Upper lobe of right lung (tissue), 1 donor: ENCODE measurements around the gene CDH23. TPM values are rescaled to one million over a fixed set of nuclear protein-coding genes. Genes with fewer than 3 reads are reported as not detected.

Experiments
- ATAC-seq: fragments of 200-7000 bp; cut with Tn5 transposase; one replicate; pipeline ENCODE4 v1.9.1; 2020; ENCODE audit warnings: mild to moderate bottlenecking, moderate library complexity
- DNase-seq: peaks from one replicate; pipeline ENCODE4 v3.0.0-alpha.2; 2020
- H3K27ac ChIP-seq: fragments of 200-600 bp; one replicate; pipeline ENCODE4 v1.8.0; 2022
- H3K27me3 ChIP-seq: fragments of 200-600 bp; one replicate; pipeline ENCODE4 v1.8.0; 2022; ENCODE audit warnings: mild to moderate bottlenecking
- H3K36me3 ChIP-seq: fragments of 200-600 bp; one replicate; pipeline ENCODE4 v1.8.0; 2022
- H3K4me1 ChIP-seq: fragments of 200-600 bp; one replicate; pipeline ENCODE4 v1.8.0; 2022
- H3K4me3 ChIP-seq: fragments of 200-600 bp; one replicate; pipeline ENCODE4 v1.8.0; 2022; ENCODE audit warnings: mild to moderate bottlenecking
- H3K9me3 ChIP-seq: fragments of 200-600 bp; one replicate; pipeline ENCODE4 v1.8.0; 2022
- intact Hi-C: fragments of 100-400 bp; cut with DNase I; formaldehyde crosslinking; loops from one replicate; pipeline ENCODE4 v1.11.0; 2022
- total RNA-seq: library from RNA; stranded (reverse); fragmentation: NEBNext Ultra II Directional; extraction: Animal tissue kit (Norgen Biotek cat#: 25700); gene quantifications from one replicate; pipeline ENCODE4 v1.2.1, GENCODE V29; 2021
- TF ChIP-seq, protein P1 (sequence below): fragments of 200-600 bp; IDR thresholded peaks from one replicate; pipeline ENCODE4 v1.8.0; 2022; ENCODE audit warnings: antibody characterized with exemption
- donor health status: DM: no; HTN: yes; CAD: no; lungs with severe emphysema.

CDH23 gene
- total RNA-seq, 1 donor from 2014 or later, result 10.9 TPM

DNA sequence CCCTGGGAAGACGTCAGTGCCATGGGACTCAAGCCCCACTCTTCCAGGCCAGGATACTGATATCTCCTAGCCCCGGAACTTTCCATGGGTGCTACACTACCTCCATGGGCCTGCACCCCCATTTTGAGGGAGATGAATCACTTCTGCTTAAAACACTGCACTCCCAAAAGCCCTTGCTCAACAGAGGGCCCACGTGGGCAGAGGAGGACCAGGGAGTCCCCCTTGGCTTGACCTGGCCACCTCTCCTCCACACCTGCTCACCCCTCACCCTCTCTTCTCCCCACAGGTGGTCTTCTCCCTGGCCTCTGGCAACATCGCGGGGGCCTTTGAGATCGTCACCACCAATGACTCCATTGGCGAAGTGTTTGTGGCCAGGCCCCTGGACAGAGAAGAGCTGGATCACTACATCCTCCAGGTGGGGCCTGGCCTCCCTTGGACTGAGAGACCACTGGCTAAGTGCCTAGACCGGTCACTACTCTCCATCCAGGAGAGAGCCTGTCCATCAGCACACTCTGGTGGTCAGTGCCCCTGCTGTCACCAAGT lies 342.7 kb downstream of the CDH23 start:
- TF ChIP-seq, protein P1, sequence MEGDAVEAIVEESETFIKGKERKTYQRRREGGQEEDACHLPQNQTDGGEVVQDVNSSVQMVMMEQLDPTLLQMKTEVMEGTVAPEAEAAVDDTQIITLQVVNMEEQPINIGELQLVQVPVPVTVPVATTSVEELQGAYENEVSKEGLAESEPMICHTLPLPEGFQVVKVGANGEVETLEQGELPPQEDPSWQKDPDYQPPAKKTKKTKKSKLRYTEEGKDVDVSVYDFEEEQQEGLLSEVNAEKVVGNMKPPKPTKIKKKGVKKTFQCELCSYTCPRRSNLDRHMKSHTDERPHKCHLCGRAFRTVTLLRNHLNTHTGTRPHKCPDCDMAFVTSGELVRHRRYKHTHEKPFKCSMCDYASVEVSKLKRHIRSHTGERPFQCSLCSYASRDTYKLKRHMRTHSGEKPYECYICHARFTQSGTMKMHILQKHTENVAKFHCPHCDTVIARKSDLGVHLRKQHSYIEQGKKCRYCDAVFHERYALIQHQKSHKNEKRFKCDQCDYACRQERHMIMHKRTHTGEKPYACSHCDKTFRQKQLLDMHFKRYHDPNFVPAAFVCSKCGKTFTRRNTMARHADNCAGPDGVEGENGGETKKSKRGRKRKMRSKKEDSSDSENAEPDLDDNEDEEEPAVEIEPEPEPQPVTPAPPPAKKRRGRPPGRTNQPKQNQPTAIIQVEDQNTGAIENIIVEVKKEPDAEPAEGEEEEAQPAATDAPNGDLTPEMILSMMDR, result no peak
- intact Hi-C loops, result no loop called here
- DNase-seq (no peak), ATAC-seq (no peak)
- Histone ChIP-seq H3K27me3 (no peaks in the 10 kb centered on the region), H3K36me3 (no peaks in the 10 kb centered on the region), H3K4me3 (no peak overlapping the region), H3K27ac (no peak overlapping the region), H3K4me1 (peaks cover 43% of the 10 kb centered on the region), H3K9me3 (no peaks in the 10 kb centered on the region)

DNA sequence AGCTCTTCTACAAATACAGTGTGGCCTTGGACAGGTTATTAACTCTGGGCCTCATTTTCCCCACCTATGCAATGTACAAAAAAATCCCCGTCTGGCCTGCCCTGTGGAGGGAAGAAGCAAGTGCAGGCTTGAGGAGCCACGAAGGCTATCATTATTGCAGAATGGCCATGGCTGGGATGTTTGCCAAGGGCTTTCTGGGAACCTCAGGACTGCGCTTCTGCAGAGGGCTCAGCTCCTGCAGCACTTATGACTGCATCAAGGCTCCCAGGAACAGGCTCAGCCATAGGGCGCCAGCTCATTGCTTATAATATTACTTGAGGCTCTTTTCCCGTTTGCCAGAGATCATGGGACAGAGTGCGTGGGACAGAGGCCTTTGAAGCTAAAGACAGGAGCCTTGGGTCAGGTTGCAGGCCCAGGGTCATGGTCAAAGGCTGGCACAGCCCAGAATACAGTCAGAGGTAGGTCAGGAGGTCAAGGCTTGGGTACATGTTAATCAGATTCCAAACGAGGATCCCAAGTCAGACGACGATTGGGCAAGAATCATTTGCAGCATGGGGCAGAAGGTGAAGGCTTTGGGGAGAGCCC lies 343.4 kb downstream of the CDH23 start:
- no peaks in the 10 kb centered on the region for H3K36me3 ChIP-seq
- TF ChIP-seq, protein P1, result no peak
- intact Hi-C loops, result no loop called here
- no peak overlapping the region for H3K4me3 ChIP-seq
- H3K4me1 ChIP-seq, result peaks cover 38% of the 10 kb centered on the region
- DNase-seq (no peak), ATAC-seq (peak; percentile 8)
- H3K27ac ChIP-seq, result no peak overlapping the region
- H3K27me3 ChIP-seq, result no peaks in the 10 kb centered on the region
- H3K9me3 ChIP-seq, result no peaks in the 10 kb centered on the region

DNA sequence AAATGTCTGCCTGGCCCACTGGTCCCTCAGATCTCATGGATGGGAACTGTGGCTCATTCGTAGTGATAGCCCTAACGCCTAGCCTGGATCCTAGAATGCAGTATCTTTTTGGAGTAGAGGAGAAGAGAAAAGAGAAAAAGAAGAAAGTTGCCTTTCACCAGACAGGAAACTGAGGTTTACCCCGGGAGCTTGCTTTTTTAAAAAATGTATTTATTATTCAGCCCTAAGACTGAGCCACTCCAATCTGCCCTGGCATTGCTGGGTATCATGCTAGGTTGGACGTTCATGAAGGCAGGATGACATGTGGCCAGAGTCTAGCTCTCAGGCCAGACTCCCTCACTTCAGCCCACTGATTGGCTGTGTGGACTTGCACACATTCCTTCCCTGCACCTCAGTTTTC lies 344.3 kb downstream of the CDH23 start:
- H3K27ac ChIP-seq, result no peak overlapping the region
- ATAC-seq (no peak), DNase-seq (no peak)
- no peaks in the 10 kb centered on the region for H3K27me3 ChIP-seq
- intact Hi-C loops, result no loop called here
- no peak overlapping the region for H3K4me3 ChIP-seq
- TF ChIP-seq, protein P1, result no peak
- no peaks in the 10 kb centered on the region for H3K36me3 ChIP-seq
- peaks cover 35% of the 10 kb centered on the region for H3K4me1 ChIP-seq
- H3K9me3 ChIP-seq, result no peaks in the 10 kb centered on the region

DNA sequence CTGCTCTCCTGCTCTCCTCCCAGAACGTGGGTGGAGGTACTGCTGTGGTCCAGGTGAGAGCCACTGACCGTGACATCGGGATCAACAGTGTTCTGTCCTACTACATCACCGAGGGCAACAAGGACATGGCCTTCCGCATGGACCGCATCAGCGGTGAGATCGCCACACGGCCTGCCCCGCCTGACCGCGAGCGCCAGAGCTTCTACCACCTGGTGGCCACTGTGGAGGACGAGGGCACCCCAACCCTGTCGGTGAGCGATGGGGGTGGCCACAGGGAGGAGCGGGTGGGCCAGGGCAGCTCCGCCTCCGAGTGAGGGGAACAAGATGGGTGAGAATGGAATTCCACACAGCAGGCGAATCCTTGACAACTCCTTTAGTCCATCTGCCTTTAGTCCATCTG lies 345.0 kb downstream of the CDH23 start:
- no peak overlapping the region for H3K27ac ChIP-seq
- H3K36me3 ChIP-seq, result no peaks in the 10 kb centered on the region
- H3K27me3 ChIP-seq, result no peaks in the 10 kb centered on the region
- DNase-seq (no peak), ATAC-seq (no peak)
- no peak overlapping the region for H3K4me3 ChIP-seq
- intact Hi-C loops, result no loop called here
- no peaks in the 10 kb centered on the region for H3K9me3 ChIP-seq
- TF ChIP-seq, protein P1, result no peak
- H3K4me1 ChIP-seq, result peaks cover 35% of the 10 kb centered on the region

DNA sequence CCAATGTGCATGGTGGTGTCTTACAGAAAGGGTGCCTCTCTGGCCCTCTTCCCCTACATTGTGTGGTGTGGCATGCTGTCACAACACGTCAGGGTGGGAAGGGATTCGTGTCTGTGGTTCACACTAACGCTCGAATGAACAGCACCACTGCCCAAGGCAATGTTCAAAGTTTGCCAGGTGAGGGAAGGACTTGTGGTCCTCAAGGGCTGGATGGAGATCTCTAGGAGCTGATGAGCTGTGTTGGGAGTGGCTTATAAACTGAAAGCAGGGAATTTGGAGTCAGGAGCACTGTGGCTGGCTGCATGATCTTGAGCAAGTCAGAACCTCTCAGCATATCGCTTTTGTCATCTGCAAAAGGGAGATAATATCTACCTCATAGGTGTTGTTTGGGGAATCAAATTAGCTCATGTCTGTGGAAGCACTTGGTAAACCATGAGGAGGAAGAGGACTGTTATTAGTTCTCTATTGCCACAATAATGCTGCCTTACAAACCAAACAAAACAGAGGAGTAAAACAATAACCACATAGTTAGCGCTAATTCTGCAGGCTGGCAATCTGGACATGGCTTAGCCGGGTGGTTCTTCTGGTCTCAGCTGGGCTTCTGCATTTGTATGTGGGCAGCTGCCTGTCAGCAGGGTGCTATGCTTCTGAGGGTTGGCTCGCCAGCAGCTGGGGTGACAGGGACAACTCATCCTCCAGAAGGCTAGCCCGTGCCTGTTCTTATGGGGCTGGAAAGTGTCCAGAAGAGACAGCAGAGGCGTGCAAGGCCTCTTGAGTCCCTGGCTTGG lies 345.8 kb downstream of the CDH23 start:
- intact Hi-C loops, result no loop called here
- ATAC-seq, result no peak
- H3K4me1 ChIP-seq, result peaks cover 35% of the 10 kb centered on the region
- no peak overlapping the region for H3K4me3 ChIP-seq
- DNase-seq, result no peak
- no peaks in the 10 kb centered on the region for H3K27me3 ChIP-seq
- H3K9me3 ChIP-seq, result no peaks in the 10 kb centered on the region
- TF ChIP-seq, protein P1, result no peak
- no peak overlapping the region for H3K27ac ChIP-seq
- H3K36me3 ChIP-seq, result no peaks in the 10 kb centered on the region
